ENCODE measurements around the gene POU2F3. TPM values are rescaled to one million over a fixed set of nuclear protein-coding genes. Genes with fewer than 3 reads are reported as not detected.
A peak's percentile ranks its signal among the peaks of the same experiment; 100 is the strongest.

The POU2F3 gene
- total RNA-seq, 4 donors from 2014 or later: 58.2 to 219 (median 105) TPM

DNA sequence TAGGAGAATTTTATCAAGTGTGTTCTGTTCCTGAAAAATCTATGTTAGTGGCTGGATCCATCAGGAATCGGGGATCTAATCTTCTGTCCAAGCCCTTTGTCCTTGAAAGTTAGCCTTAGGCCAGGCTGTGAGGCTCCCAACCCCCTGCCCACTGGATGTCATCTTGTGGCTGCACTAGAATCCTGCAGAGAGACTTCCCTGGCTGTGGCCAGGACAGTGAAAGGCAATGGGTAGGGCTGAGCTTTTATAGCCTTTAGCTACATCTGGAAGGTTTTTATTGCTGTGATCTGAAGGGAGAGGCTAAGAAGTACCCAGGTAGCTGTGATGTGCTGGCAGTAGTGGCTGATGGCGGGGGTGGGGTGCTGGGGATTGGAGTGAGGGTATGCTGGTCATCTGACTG lies 27.0 kb upstream of the POU2F3 start:
- no peaks in the 10 kb centered on the region for H3K27me3 ChIP-seq
- H3K36me3 ChIP-seq: no peaks in the 10 kb centered on the region
- H3K9me3 ChIP-seq: no peaks in the 10 kb centered on the region
- H3K27ac ChIP-seq: peak overlapping the region; percentile 87
- H3K4me1 ChIP-seq: peaks cover 71% of the 10 kb centered on the region
- WGBS: 46% methylated on average over 2 of the region's 2 CpGs
- TF ChIP-seq POLR2A (IDR thresholded peaks at IDR 0.05) (no peak), CTCF (IDR thresholded peaks at IDR 0.05) (no peak), POLR2AphosphoS5 (IDR thresholded peaks at IDR 0.05) (no peak), EP300 (IDR thresholded peaks at IDR 0.05) (no peak)
- DNase-seq (ENCODE audit: low spot score in 2 of 2): no peak
- H3K4me3 ChIP-seq: peak overlapping the region; percentile 86

DNA sequence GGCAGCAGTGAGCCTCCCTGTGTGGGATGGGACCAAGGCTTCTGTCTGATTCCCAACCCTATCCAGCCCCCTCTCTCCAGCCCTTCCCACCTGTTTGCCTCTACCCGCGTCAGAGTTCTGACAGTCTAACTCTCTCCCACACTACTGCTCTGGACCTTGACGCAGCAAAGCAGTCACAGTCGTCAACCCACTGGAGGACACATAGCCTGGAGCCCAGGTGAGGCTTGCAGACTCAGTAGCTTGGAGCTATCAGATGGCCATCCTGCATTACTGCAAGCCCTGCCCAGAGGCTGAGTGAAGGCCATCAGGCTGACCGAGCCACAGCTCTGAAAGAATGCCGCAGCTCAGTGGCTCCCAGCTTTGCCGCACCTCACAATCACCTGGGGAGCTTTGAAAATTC lies 25.4 kb upstream of the POU2F3 start:
- no peaks in the 10 kb centered on the region for H3K27me3 ChIP-seq
- no peaks in the 10 kb centered on the region for H3K9me3 ChIP-seq
- no peak overlapping the region for H3K27ac ChIP-seq
- TF ChIP-seq EP300 (IDR thresholded peaks at IDR 0.05) (no peak), POLR2A (IDR thresholded peaks at IDR 0.05) (no peak), CTCF (IDR thresholded peaks at IDR 0.05) (no peak), POLR2AphosphoS5 (IDR thresholded peaks at IDR 0.05) (no peak)
- H3K4me1 ChIP-seq: peaks cover 70% of the 10 kb centered on the region
- WGBS: 92% methylated on average over 7 of the region's 7 CpGs
- no peak overlapping the region for H3K4me3 ChIP-seq
- no peak for DNase-seq (ENCODE audit: low spot score in 2 of 2)
- no peaks in the 10 kb centered on the region for H3K36me3 ChIP-seq

DNA sequence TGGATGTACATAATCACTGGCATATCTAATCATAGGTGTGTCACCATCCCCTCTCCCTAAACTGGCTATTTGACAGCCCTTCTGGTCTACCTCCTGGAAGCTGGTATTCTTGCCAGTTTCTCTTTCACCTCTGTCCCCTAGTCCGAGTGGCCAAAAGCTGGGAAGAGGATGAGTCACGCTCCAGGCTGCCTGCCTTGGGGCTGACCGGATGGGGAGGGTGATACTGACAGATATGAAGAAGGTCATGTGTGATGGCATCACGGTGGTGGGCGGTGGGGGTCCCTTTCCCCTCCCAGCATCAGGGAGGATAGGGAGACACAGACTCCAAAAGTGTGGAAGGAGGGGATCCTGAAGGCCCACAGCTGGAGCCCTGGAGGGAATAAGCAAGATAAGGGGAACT lies 24.3 kb upstream of the POU2F3 start:
- no peak overlapping the region for H3K4me3 ChIP-seq
- H3K9me3 ChIP-seq: no peaks in the 10 kb centered on the region
- TF ChIP-seq CTCF (IDR thresholded peaks at IDR 0.05) (no peak), POLR2AphosphoS5 (IDR thresholded peaks at IDR 0.05) (no peak), EP300 (IDR thresholded peaks at IDR 0.05) (no peak), POLR2A (IDR thresholded peaks at IDR 0.05) (no peak)
- no peak for DNase-seq (ENCODE audit: low spot score in 2 of 2)
- H3K27ac ChIP-seq: peak overlapping the region; percentile 42
- H3K4me1 ChIP-seq: peaks cover 70% of the 10 kb centered on the region
- 57% methylated on average over 5 of the region's 5 CpGs for WGBS
- no peaks in the 10 kb centered on the region for H3K36me3 ChIP-seq
- H3K27me3 ChIP-seq: no peaks in the 10 kb centered on the region

GRCh38 chr11:120216426-120217102 lies 23.4 kb upstream of the POU2F3 start:
- H3K27ac ChIP-seq: peak overlapping the region; percentile 42
- TF ChIP-seq CTCF (IDR thresholded peaks at IDR 0.05): no peak
- no peak for TF ChIP-seq EP300 (IDR thresholded peaks at IDR 0.05)
- TF ChIP-seq POLR2A (IDR thresholded peaks at IDR 0.05): no peak
- TF ChIP-seq POLR2AphosphoS5 (IDR thresholded peaks at IDR 0.05): no peak
- H3K9me3 ChIP-seq: no peaks in the 10 kb centered on the region
- H3K4me3 ChIP-seq: no peak overlapping the region
- no peak for DNase-seq (ENCODE audit: low spot score in 2 of 2)
- H3K36me3 ChIP-seq: no peaks in the 10 kb centered on the region
- no peaks in the 10 kb centered on the region for H3K27me3 ChIP-seq
- H3K4me1 ChIP-seq: peaks cover 75% of the 10 kb centered on the region
- 71% methylated on average over 8 of the region's 8 CpGs for WGBS

DNA sequence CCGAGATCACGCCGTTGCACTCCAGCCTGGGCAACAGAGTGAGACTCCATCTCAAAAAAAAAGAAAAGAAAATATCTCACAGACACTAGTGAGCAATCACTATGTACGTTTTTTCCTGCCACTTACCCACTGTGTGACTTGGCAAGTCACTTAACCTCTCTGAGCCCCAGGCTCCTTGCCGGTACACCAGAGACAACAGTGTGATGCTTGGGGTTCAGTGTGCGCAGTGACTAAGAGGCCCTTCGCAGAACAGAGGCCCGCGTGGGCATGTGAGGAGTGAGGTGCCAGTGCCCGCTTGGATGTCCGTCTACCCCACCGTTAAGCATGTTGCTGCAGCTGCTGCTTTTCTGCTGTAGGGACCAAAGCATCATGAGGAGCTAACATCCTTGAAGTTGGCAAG lies 22.4 kb upstream of the POU2F3 start:
- TF ChIP-seq POLR2A (IDR thresholded peaks at IDR 0.05) (no peak), CTCF (IDR thresholded peaks at IDR 0.05) (no peak), EP300 (IDR thresholded peaks at IDR 0.05) (no peak), POLR2AphosphoS5 (IDR thresholded peaks at IDR 0.05) (no peak)
- Histone ChIP-seq H3K9me3 (no peaks in the 10 kb centered on the region), H3K4me1 (peaks cover 77% of the 10 kb centered on the region), H3K27ac (peak overlapping the region; percentile 40), H3K4me3 (no peak overlapping the region), H3K36me3 (no peaks in the 10 kb centered on the region), H3K27me3 (no peaks in the 10 kb centered on the region)
- 84% methylated on average over 12 of the region's 12 CpGs for WGBS
- DNase-seq (ENCODE audit: low spot score in 2 of 2): no peak
